Brain pericyte (primary cell): Measurements from ENCODE around the gene CYP2W1.
"Not testable (repeated sequence)": the region's sequence is repeated elsewhere in the genome, so short reads cannot be mapped to it uniquely, and the experiment has no call there.

Experiments
- DNase-seq: peaks from one replicate; pipeline ENCODE4 v3.0.0-alpha.2; 2012; ENCODE audit warnings: low read depth, low spot score

Gene CYP2W1

DNA sequence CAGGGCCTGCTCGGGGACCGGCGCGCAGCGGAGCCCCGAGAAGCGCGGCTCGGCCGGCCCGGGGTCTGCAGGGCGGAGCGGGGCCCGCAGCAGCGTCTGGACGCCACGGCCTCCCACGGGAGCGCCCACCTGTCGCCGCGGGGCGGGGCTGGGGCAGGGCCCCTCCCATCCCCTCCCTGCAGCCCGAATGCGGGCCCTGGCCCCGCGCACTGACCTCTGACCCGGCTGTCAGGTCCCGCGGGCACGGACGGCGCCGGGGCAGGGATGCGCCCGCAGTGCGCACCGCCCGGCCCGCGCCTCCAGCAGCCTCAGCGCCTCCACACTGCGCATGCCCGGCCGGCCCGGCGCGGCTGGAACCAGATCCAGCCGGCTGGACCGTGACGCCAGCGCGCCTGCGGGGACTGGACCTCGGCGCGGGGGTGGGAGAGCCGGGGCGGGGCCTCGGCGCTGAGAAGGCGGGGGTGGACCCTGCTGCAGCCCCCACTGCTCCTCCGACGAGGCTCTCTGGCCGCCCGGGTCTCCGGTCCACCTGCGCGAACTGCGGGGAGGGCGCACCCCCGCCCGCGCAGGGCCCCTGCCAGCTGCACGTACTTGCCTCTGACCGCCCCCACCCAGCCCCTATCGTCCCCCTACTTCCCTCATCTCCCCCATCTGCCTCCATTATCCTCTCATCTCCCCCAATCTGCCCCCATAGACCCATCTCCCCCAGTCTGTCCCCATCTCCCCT, 45.2 kb downstream of the CYP2W1 start:
- DNase-seq = no peak

DNA sequence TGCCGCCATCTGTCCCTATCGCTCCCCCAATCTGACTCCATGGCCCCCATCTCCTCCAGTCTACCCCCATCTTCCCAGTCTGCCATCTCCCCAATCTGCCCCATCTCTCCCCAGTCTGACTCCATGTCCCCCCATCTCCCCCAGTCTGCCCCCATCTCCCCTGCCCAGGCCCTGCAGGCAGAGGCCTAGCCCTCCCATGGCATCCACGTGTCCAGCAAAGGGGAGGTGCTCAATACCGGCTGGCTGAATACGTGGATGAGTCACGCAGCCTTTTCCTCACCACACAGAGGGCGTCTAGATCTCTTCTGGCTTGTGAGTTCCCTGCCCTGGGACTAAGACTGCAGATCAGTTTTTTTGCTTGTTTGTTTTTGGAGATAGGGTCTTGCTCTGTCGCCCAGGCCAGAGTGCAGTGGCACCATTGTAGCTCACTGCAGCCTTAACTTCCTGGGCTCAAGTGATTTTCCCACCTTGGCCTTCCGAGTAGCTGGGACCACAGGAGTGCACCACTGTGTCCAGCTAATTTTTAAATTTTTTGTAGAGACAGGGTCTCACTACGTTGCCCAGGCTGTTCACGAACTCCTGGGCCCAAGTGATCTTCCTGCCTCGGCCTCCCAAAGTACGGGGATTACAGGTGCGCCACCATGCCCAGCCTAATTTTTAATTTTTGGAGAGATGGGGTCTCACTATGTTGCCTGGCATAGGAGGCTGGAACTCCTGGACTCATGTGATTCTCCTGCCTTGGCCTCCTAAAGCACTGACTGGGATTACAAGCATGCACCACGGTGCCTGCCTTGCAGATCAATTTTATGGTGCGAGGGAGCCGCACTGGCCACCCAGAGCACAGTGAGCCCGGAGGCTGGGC, 46.0 kb downstream of the CYP2W1 start:
- peak; percentile 70 for DNase-seq

DNA sequence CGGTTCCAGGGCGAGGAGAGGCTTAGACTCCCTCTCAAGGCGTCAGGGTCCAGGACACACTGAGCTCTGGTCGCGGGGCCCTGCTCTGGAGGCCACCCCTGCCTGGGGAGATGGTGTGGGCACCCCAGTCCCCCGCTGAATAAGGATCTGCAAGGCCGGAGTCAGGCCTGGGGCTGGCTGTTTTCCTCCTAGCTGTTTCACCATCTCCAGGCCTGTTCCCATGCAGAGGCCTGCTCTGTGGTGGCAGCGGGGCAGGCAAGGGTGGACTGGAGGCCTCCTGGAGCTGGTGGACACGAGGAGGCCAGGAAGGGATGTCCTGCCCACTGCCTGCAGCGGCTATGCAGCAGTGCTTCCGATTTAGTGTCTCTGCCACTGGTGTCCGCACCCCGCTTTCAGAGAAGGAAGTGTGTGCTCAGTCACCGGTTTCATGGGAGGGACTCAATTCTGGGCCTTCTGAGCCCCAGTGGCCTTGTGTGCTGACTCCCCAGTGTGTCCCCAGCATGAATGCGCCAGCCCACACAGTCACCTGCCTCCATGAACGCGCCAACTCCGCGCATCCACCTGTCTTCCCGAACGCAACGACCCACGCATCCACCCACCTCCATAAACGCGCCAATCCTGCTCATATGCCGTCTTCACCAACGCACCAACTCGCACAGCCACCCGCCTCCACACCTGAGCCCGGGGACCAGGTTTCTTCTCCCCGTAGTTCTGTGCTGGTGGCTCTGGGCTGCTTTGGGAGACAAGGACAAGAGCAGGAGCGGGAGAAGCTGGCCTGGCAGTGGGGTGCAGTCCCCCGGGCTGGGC, 46.9 kb downstream of the CYP2W1 start:
- no peak for DNase-seq

DNA sequence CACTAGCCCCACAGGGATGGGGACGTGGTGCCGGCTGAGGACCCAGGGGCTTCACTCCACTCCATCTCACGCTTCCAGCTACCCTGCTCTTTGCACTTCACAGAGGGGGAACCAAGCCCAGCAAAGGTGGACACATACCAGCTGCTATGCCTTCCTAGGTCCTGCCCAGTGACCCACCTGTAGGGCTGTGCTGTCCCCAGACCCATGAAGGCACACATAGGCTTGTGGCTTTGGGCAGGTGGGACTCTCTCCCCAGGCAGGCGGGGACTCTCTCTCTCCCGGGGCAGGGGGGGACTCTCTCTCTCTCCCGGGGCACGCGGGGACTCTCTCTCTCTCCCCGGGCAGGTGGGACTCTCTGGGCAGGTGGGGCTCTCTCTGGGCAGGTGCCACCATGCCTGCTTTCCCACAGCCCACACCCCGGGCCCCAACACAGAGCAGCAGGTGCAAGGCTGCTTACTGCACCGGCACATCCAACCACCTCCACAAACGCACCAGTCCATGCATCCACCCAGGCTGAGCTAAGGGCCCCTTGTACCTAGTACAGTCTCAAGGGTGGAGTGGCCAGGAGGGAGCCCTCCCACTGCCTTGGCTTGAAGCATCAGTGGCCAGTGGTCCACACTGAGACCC, 47.6 kb downstream of the CYP2W1 start:
- DNase-seq = no peak

DNA sequence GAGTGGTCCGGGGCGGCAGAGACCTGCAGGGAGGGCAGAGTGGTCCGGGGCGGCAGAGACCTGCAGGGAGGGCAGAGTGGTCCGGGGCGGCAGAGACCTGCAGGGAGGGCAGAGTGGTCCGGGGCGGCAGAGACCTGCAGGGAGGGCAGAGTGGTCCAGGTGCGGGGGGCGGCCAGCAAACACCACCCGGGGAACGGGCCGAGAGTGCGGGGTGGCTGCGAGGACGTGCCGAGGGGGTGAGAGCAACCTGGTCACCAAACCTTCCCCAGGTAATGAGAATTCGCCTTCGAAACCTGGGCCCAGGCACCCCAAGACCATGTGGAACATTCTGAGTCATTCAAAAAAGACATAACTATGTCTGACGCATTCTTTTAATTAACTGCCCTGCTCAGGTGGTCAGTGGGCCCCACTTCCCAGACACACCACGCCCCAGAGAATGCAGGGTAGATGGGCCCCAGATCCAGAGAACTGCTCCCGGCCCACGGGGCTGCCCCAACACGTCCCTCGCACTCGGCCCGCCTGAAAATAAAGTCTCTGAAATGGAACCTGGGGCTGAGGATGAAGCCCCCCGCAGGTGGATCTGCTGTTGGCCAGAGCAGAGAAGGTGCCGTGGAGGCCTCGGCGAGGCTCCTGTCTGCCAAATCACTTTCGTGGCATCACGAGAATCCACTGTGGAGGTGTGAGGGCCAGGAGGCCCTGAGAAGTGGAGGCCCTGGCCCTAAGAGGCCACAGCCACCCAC, 48.9 kb downstream of the CYP2W1 start:
- DNase-seq = no peak

DNA sequence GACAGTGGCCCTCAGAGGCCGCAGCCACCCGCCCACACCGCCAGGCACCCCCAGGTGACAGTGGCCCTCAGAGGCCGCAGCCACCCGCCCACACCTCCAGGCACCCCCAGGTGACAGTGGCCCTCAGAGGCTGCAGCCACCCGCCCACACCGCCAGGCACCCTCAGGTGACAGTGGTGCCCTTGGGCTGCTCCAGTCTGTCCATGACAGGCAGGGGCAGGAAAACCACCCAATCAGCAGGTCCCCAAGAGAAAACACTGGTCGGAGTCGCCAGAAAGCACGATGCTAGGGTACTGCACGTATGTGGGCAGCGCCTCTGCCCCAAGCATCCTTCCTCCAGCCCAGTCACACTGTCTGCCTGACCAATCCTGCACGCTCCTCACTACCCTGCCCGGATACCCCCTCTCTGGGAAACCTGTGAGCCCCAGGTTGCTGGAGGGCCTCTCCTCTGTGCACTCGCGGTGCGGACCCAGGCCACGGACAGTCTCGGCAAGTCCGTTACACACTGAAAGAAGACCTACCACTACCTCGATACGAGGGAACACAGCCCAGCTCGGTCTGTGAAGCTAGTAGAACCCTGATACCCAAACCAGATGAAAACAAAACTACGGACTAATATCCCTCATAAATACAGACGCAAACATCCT, 49.7 kb downstream of the CYP2W1 start:
- no peak for DNase-seq

DNA sequence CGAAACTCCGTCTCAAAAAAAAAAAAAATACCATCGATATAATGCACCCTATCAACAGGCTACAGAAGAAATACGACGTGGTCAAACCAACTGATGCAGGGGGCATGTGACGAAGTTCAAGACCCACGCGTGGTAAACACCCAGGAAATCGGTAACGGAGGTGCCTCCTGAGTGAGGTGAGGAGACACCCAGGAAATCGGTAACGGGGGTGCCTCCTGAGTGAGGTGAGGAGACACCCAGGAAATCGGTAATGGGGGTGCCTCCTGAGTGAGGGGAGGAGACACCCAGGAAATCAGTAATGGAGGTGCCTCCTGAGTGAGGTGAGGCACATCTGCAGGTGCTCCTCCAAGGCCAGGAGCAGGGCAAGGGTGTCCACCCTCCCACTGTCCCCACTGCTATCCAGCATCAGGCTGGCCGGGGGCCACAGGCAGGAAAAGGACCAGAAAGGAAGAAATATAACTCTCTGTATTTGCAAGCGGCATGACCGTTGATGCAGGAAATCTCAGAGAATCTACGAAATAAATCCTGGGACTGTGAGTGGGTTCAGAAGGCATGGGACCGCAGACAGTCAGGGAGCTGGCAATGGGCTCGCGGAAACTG, 50.7 kb downstream of the CYP2W1 start:
- no peak for DNase-seq

DNA sequence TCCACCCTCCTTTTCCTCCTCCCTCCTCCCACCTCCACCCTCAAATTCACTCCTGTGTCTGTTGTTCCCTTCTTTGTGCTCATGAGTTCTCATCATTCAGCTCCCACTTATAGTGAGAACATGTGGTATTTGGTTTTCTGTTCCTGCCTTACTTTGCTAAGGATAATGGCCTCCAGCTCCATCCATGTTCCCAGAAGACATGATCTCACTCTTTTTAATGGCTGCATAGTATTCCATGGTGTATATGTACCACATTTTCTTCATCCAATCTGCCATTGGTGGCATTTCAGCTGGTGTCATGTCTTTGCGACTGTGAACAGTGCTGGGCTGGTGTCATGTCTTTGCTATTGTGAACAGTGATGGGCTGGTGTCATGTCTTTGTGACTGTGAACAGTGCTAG, 51.8 kb downstream of the CYP2W1 start:
- not testable (repeated sequence) for DNase-seq

DNA sequence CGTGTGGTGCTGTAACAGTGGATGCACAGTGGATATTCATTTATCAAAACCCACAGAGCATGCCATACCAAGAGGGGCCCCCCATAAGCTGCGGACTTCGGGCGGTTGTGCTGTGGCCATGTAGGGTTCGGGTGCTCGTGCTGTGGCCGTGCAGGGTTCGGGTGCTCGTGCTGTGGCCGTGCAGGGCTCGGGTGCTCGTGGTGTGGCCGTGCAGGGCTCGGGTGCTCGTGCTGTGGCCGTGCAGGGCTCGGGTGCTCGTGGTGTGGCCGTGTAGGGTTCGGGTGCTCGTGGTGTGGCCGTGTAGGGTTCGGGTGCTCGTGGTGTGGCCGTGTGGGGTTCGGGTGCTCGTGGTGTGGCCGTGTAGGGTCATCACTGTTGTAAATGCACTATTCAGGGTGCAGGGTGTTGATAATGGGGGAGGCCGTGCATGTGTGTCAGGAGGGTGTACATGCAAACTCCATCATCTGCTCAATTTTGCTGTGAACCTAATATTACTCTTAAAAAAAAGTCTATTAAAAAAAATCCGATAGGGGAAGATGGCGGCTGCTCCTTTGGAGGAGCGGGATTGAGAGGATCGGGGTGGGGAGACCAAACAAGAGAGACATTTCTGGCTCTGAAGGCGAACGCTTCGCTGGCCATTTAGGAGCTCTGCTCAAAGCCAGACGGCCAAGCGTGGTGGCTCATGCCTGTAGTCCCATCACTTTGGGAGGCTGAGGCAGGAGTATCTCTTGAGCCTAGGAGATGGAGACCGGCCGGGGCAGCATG, 53.4 kb downstream of the CYP2W1 start:
- not testable (repeated sequence) for DNase-seq
